ENCODE data around the gene EXOC3L4.

Gene EXOC3L4

GRCh38 chr14:103093856-103094405, 594 bp upstream of the EXOC3L4 start:
- ChIA-PET CTCF (interaction anchor here (0.6 to 3.6 kb wide), 3 partner anchors 12 to 175 kb away, joined by 3 to 44 read pairs (median 3); no protein-coding TSS in a partner anchor), POLR2A (no interaction called here)
- no peaks in the 10 kb centered on the region for H3K36me3 ChIP-seq (ENCODE audit: control insufficient read depth in 2 of 2, insufficient read depth in 1 of 2, low read length in 2 of 2)
- TF ChIP-seq ZNF211 (tag by site-specific recombination; IDR thresholded peaks at IDR 0.05; ENCODE audit: low read depth) (no peak), ZNF670 (tag by site-specific recombination; IDR thresholded peaks at IDR 0.05; ENCODE audit: low read depth) (no peak), ZNF341 (tag by site-specific recombination; IDR thresholded peaks at IDR 0.05; ENCODE audit: low read depth) (no peak), ZBTB8A (tag by site-specific recombination; IDR thresholded peaks at IDR 0.05) (no peak), SCRT2 (tag by site-specific recombination; IDR thresholded peaks at IDR 0.05) (no peak), ZNF610 (tag by site-specific recombination; IDR thresholded peaks at IDR 0.05; ENCODE audit: borderline replicate concordance) (no peak), ZNF837 (tag by site-specific recombination; IDR thresholded peaks at IDR 0.05) (no peak), HOXD13 (CRISPR knock-in tag; IDR thresholded peaks at IDR 0.05; ENCODE audit: borderline replicate concordance) (no peak), HOXA7 (CRISPR knock-in tag; IDR thresholded peaks at IDR 0.05; ENCODE audit: borderline replicate concordance) (no peak), ZNF518A (tag by site-specific recombination; conservative IDR thresholded peaks at IDR 0.05; ENCODE audit: low read depth) (no peak), ZNF488 (tag by site-specific recombination; IDR thresholded peaks at IDR 0.05) (no peak), GLIS1 (tag by site-specific recombination; IDR thresholded peaks at IDR 0.05) (no peak), ZSCAN4 (tag by site-specific recombination; IDR thresholded peaks at IDR 0.05) (no peak), MYNN (tag by site-specific recombination; IDR thresholded peaks at IDR 0.05; ENCODE audit: borderline replicate concordance) (no peak), ZNF423 (tag by site-specific recombination; IDR thresholded peaks at IDR 0.05) (no peak), ZNF37A (tag by site-specific recombination; IDR thresholded peaks at IDR 0.05) (no peak), ZSCAN30 (tag by site-specific recombination; IDR thresholded peaks at IDR 0.05) (no peak), ZNF549 (tag by site-specific recombination; IDR thresholded peaks at IDR 0.05) (no peak)
- H3K27ac ChIP-seq (ENCODE audit: extremely low read depth, low read depth, low read length), result no peak overlapping the region
- no peaks in the 10 kb centered on the region; the same call in 1 of the 2 replicates for H3K4me1 ChIP-seq (ENCODE audit: control insufficient read depth, insufficient read depth, low read length)
- H3K4me3 ChIP-seq (ENCODE audit: low read depth, low read length), result no peak overlapping the region
- H3K9me3 ChIP-seq (ENCODE audit: control insufficient read depth, insufficient read depth, low read depth, low read length), result no peaks in the 10 kb centered on the region

- CTCF ChIA-PET, result interaction anchor here (0.9 to 3.6 kb wide), 3 partner anchors 10 to 296 kb away, joined by 4 to 44 read pairs (median 5); no protein-coding TSS in a partner anchor
- no peaks in the 10 kb centered on the region for H3K36me3 ChIP-seq (ENCODE audit: control insufficient read depth in 2 of 2, insufficient read depth in 1 of 2, low read length in 2 of 2)
- POLR2A ChIA-PET, result no interaction called here
- peaks cover 2% of the 10 kb centered on the region; the same call in 1 of the 2 replicates for H3K4me1 ChIP-seq (ENCODE audit: control insufficient read depth, insufficient read depth, low read length)
- no peaks in the 10 kb centered on the region for H3K9me3 ChIP-seq (ENCODE audit: control insufficient read depth, insufficient read depth, low read depth, low read length)
- H3K27ac ChIP-seq (ENCODE audit: extremely low read depth, low read depth, low read length), result no peak overlapping the region
- H3K4me3 ChIP-seq (ENCODE audit: low read depth, low read length), result no peak overlapping the region
- TF ChIP-seq KLF7 (tag by site-specific recombination; IDR thresholded peaks at IDR 0.05; ENCODE audit: borderline replicate concordance) (no peak), GLIS2 (tag by site-specific recombination; IDR thresholded peaks at IDR 0.05) (no peak), ZXDB (tag by site-specific recombination; IDR thresholded peaks at IDR 0.05) (no peak), ZNF561 (tag by site-specific recombination; IDR thresholded peaks at IDR 0.05; ENCODE audit: borderline replicate concordance) (no peak), SP3 (tag by site-specific recombination; IDR thresholded peaks at IDR 0.05) (0 out of 2 replicates have a peak, but pooled peaks have one; percentile 11), TSHZ1 (tag by site-specific recombination; IDR thresholded peaks at IDR 0.05; ENCODE audit: borderline replicate concordance) (no peak), GLI4 (tag by site-specific recombination; IDR thresholded peaks at IDR 0.05) (peak; percentile 97)
Measured at GRCh38 chr14:103095210-103095778, 769 bp downstream of the EXOC3L4 start.
